H1 (cell line): Measurements from ENCODE around the gene EPB41L4A. TPM values are rescaled to one million over a fixed set of nuclear protein-coding genes. Genes with fewer than 3 reads are reported as not detected.

ENCODE experiments used
- CTCF ChIA-PET: fragments of 300-600 bp; sonication (Branson Sonifier 250); formaldehyde crosslinking; loops from one replicate; lab custom pipeline; 2021; ENCODE audit not compliant: partially characterized antibody; lab: Charles Lee
- POLR2A ChIA-PET: fragments of 300-600 bp; sonication (Branson Sonifier 250); formaldehyde crosslinking; loops from one replicate; lab custom pipeline; 2021; ENCODE audit warnings: inconsistent platforms; ENCODE audit not compliant: partially characterized antibody; lab: Charles Lee
- DNase-seq, 2 experiments: peaks; one replicate each; pipeline versions ENCODE4 v3.0.0 to v3.0.0-alpha.2; 2010 to 2022; ENCODE audit warnings: low spot score in 2 of 2, low read depth in 1 of 2, mixed read lengths in 1 of 2
- FAIRE-seq: peaks from 2 replicates; lab custom pipeline; 2011; peaks lifted over from hg19 to GRCh38; lab: Jason Lieb, UNC
- H2AFZ ChIP-seq: 2 replicates; pipeline ENCODE4 v1.8.1; 2012; ENCODE audit warnings: low read length, inconsistent platforms
- H2AK5ac ChIP-seq: 2 replicates; pipeline ENCODE4 v1.6.1; 2013; ENCODE audit warnings: low read depth, low read length
- H2BK120ac ChIP-seq: replicated peaks from 2 replicates; pipeline ENCODE3; 2013; ENCODE audit warnings: low read depth, low read length, inconsistent platforms
- H2BK12ac ChIP-seq: 2 replicates; pipeline ENCODE4 v1.6.1; 2013; ENCODE audit warnings: low read depth, low read length
- H2BK15ac ChIP-seq: 2 replicates; pipeline ENCODE4 v1.6.1; 2013; ENCODE audit warnings: low read length
- H2BK20ac ChIP-seq: 2 replicates; pipeline ENCODE4 v1.6.1; 2013; ENCODE audit warnings: low read length
- H2BK5ac ChIP-seq: 2 replicates; pipeline ENCODE4 v1.6.1; 2013; ENCODE audit warnings: low read depth, low read length
- H3K14ac ChIP-seq: 2 replicates; pipeline ENCODE4 v1.6.1; 2013; ENCODE audit warnings: inconsistent platforms; ENCODE audit not compliant: insufficient read length
- H3K18ac ChIP-seq: 2 replicates; pipeline ENCODE4 v1.6.1; 2013; ENCODE audit warnings: low read length; ENCODE audit errors: extremely low read depth
- H3K23ac ChIP-seq: 2 replicates; pipeline ENCODE4 v1.6.1; 2013; ENCODE audit warnings: inconsistent platforms; ENCODE audit not compliant: insufficient read length
- H3K23me2 ChIP-seq: 2 replicates; pipeline ENCODE4 v1.6.1; 2013; ENCODE audit warnings: low read depth, low read length
- H3K27ac ChIP-seq: 2 replicates; pipeline ENCODE4 v1.6.1; 2011; ENCODE audit warnings: low read depth, low read length, inconsistent platforms
- H3K27me3 ChIP-seq, 4 experiments: replicated peaks in 1 of 4; 1 replicate in 1 of 4; 2 replicates in 3 of 4; pipeline versions ENCODE4 v1.6.1 to v1.8.1; 2011 to 2013; ENCODE audit warnings: low read length in 3 of 4, mild to moderate bottlenecking in 3 of 4, inconsistent platforms in 2 of 4, mixed read lengths in 2 of 4, moderate library complexity in 1 of 4; ENCODE audit not compliant: control insufficient read depth in 3 of 4, insufficient read depth in 3 of 4; ENCODE audit errors: extremely low read depth in 1 of 4
- H3K36me3 ChIP-seq, 4 experiments: 2 replicates each; pipeline versions ENCODE4 v1.6.1 to v1.8.1; 2011 to 2013; ENCODE audit warnings: mild to moderate bottlenecking in 4 of 4, low read length in 3 of 4, moderate library complexity in 2 of 4, control low read depth in 1 of 4, inconsistent platforms in 1 of 4; ENCODE audit not compliant: insufficient read depth in 4 of 4, control insufficient read depth in 2 of 4
- H3K4ac ChIP-seq: replicated peaks from 2 replicates; pipeline ENCODE3; 2013; ENCODE audit warnings: low read length, low read depth, mixed read lengths, inconsistent platforms; ENCODE audit not compliant: insufficient read length
- H3K4me1 ChIP-seq, 4 experiments: replicated peaks in 1 of 4; 1 replicate in 1 of 4; 2 replicates in 3 of 4; pipeline versions ENCODE4 v1.6.1 to v1.8.1; 2011 to 2013; ENCODE audit warnings: low read length in 3 of 4, inconsistent platforms in 2 of 4, mixed read lengths in 1 of 4; ENCODE audit not compliant: insufficient read depth in 4 of 4, control insufficient read depth in 3 of 4
- H3K4me2 ChIP-seq, 2 experiments: 2 replicates each; pipeline versions ENCODE4 v1.6.1 to v1.8.1; 2011 to 2013; ENCODE audit warnings: low read depth in 2 of 2, low read length in 2 of 2, control low read depth in 1 of 2, inconsistent platforms in 1 of 2, mild to moderate bottlenecking in 1 of 2; ENCODE audit not compliant: insufficient read depth in 1 of 2
- H3K4me3 ChIP-seq, 4 experiments: fragments of 200-600, 300-600 bp in 1 of 4; sonication (generic), shearing (Covaris generic), sonication (Bioruptor Twin) in 1 of 4; 2 replicates each; pipeline versions ENCODE4 v1.5.1 to v1.8.1; 2011 to 2016; ENCODE audit warnings: low read length in 4 of 4, low read depth in 3 of 4, control low read depth in 2 of 4, inconsistent platforms in 2 of 4, mild to moderate bottlenecking in 2 of 4, mixed read lengths in 1 of 4, moderate library complexity in 1 of 4; ENCODE audit not compliant: insufficient read depth in 2 of 4; ENCODE audit errors: extremely low read depth in 1 of 4
- H3K56ac ChIP-seq: replicated peaks from 2 replicates; pipeline ENCODE3; 2013; ENCODE audit warnings: low read depth, mild to moderate bottlenecking, mixed read lengths, low read length, inconsistent platforms; ENCODE audit not compliant: insufficient read length
- H3K79me1 ChIP-seq: 2 replicates; pipeline ENCODE4 v1.6.1; 2013; ENCODE audit warnings: low read depth, low read length, control low read depth
- H3K79me2 ChIP-seq, 2 experiments: 2 replicates each; pipeline versions ENCODE4 v1.6.1 to v1.8.1; 2012 to 2013; ENCODE audit warnings: low read length in 2 of 2, mild to moderate bottlenecking in 2 of 2, inconsistent platforms in 1 of 2; ENCODE audit not compliant: insufficient read depth in 2 of 2, control insufficient read depth in 1 of 2
- H3K9ac ChIP-seq, 4 experiments: replicated peaks in 1 of 4; 1 replicate in 1 of 4; 2 replicates in 3 of 4; pipeline versions ENCODE4 v1.6.1 to v1.8.1; 2011 to 2013; ENCODE audit warnings: low read depth in 3 of 4, low read length in 3 of 4, control low read depth in 2 of 4, mild to moderate bottlenecking in 2 of 4, moderate library complexity in 2 of 4, inconsistent platforms in 1 of 4; ENCODE audit errors: extremely low read depth in 1 of 4
- H3K9me3 ChIP-seq, 2 experiments: 2 replicates each; pipeline versions ENCODE4 v1.6.1 to v1.8.1; 2012 to 2013; ENCODE audit warnings: mild to moderate bottlenecking in 2 of 2, moderate library complexity in 2 of 2, control low read depth in 1 of 2, inconsistent platforms in 1 of 2, low read depth in 1 of 2, low read length in 1 of 2, mixed read lengths in 1 of 2; ENCODE audit not compliant: insufficient read depth in 2 of 2
- H4K20me1 ChIP-seq, 2 experiments: replicated peaks in 1 of 2; 2 replicates each; pipeline versions ENCODE3 to v1.8.1; 2011 to 2013; ENCODE audit warnings: inconsistent platforms in 2 of 2, low read length in 2 of 2, mild to moderate bottlenecking in 1 of 2; ENCODE audit not compliant: insufficient read depth in 2 of 2, control insufficient read depth in 1 of 2
- H4K5ac ChIP-seq: 2 replicates; pipeline ENCODE4 v1.6.1; 2013; ENCODE audit warnings: low read length, low read depth, mixed read lengths, inconsistent platforms; ENCODE audit not compliant: insufficient read length
- H4K8ac ChIP-seq: 2 replicates; pipeline ENCODE4 v1.8.0; 2013; ENCODE audit warnings: mild to moderate bottlenecking, moderate library complexity, low read length, inconsistent platforms; ENCODE audit not compliant: insufficient read depth; ENCODE audit errors: extremely low read depth
- H4K91ac ChIP-seq: replicated peaks from 2 replicates; pipeline ENCODE3; 2013; ENCODE audit warnings: low read length, mixed read lengths, inconsistent platforms; ENCODE audit not compliant: insufficient read length
- BCL11A ChIP-seq, 2 experiments: IDR thresholded peaks; one replicate each; pipeline ENCODE4 v1.6.1; 2011; ENCODE audit warnings: low read depth in 2 of 2, low read length in 2 of 2, mild to moderate bottlenecking in 2 of 2
- BRCA1 ChIP-seq: IDR thresholded peaks from 2 replicates; pipeline ENCODE4 v1.6.1; 2012; ENCODE audit warnings: low read depth, low read length, improper control_type of control experiment
- CBX5 ChIP-seq: fragments of 300-800, 300-1000 bp; sonication (generic); IDR thresholded peaks from 2 replicates; pipeline ENCODE4 v1.7.1; 2016; ENCODE audit warnings: antibody characterized with exemption, low read length, low read depth
- EZH2 ChIP-seq: fragments of 200-600 bp; sonication (generic); IDR thresholded peaks from 2 replicates; pipeline ENCODE4 v1.7.1; 2012; ENCODE audit warnings: low read depth, mild to moderate bottlenecking, moderate library complexity, low read length, inconsistent platforms; ENCODE audit not compliant: severe bottlenecking
- KDM4A ChIP-seq: IDR thresholded peaks from one replicate; pipeline ENCODE4 v1.7.1; 2012; ENCODE audit warnings: low read depth, mild to moderate bottlenecking, moderate library complexity, low read length, inconsistent platforms; ENCODE audit not compliant: severe bottlenecking
- POLR2AphosphoS5 ChIP-seq: IDR thresholded peaks from 2 replicates; pipeline ENCODE4 v1.6.1; 2011; ENCODE audit warnings: low read depth, low read length
- SAP30 ChIP-seq: fragments of 300-600 bp; sonication (generic); IDR thresholded peaks from 2 replicates; pipeline ENCODE4 v1.7.1; 2012; ENCODE audit warnings: low read length, moderate library complexity, mild to moderate bottlenecking, inconsistent platforms; ENCODE audit not compliant: insufficient read depth, insufficient replicate concordance
- SP1 ChIP-seq: IDR thresholded peaks from 2 replicates; pipeline ENCODE4 v1.6.1; 2011; ENCODE audit warnings: low read depth, low read length
- SP4 ChIP-seq: IDR thresholded peaks from 2 replicates; pipeline ENCODE4 v1.6.1; 2012; ENCODE audit warnings: low read length, inconsistent platforms
- TAF7 ChIP-seq: optimal IDR thresholded peaks from 2 replicates; pipeline ENCODE3; 2011; ENCODE audit warnings: low read depth, mild to moderate bottlenecking, inconsistent platforms, low read length, moderate library complexity, borderline replicate concordance
- TBP ChIP-seq: IDR thresholded peaks from 2 replicates; pipeline ENCODE4 v1.6.1; 2011; ENCODE audit warnings: low read depth, low read length, improper control_type of control experiment
- WGBS, 2 experiments: shearing (Covaris generic) in 1 of 2; methylation state at CpG; one replicate each; pipeline versions ENCODE4 v1.1.6 to v1.1.7; 2013 to 2015; ENCODE audit warnings: low lambda C conversion rate in 2 of 2, mixed read lengths in 2 of 2, inconsistent platforms in 1 of 2, low coverage in 1 of 2, missing lambda C conversion rate in 1 of 2; ENCODE audit not compliant: insufficient replicate concordance in 2 of 2, insufficient coverage in 1 of 2, insufficient read length in 1 of 2; ENCODE audit errors: extremely low coverage in 1 of 2, missing lambda C conversion rate in 1 of 2; 5-methylcytosine and 5-hydroxymethylcytosine counted together
- polyA plus RNA-seq, 7 experiments: library from polyadenylated mRNA; depleted of rRNA in 3 of 7; stranded (reverse) in 5 of 7; unstranded in 2 of 7; fragments of >200 nt in 5 of 7; fragments of 200-250 nt in 2 of 7; gene quantifications; 1 replicate in 5 of 7; 2 replicates in 1 of 7; 4 replicates in 1 of 7; pipeline versions ENCODE4 v1.2.1 to v1.2.3, GENCODE V29; 2011 to 2013; ENCODE audit warnings: missing spikeins in 2 of 7, mixed read lengths in 2 of 7
- total RNA-seq: library from RNA; stranded (reverse); fragmentation: NEBNext Ultra II Directional; extraction: Animal tissue kit (Norgen Biotek cat#: 25700); gene quantifications from 2 replicates; pipeline ENCODE4 v1.2.1, GENCODE V29; 2021
- TF ChIP-seq, protein P1 (sequence below): IDR thresholded peaks from 2 replicates; pipeline ENCODE4 v1.6.1; 2011; ENCODE audit warnings: low read depth, mild to moderate bottlenecking, low read length; ENCODE audit not compliant: insufficient read depth

Gene EPB41L4A
- total and polyA plus RNA-seq, 2 of the 8 experiments (the other 6 are each of a cell fraction or from before 2014, with no cell fraction given) = 1.6 to 4.6 TPM

GRCh38 chr5:112374356-112374755 is 44.7 kb downstream of the EPB41L4A start:
- no peak overlapping the region for H2BK5ac ChIP-seq
- no peak for FAIRE-seq
- H4K5ac ChIP-seq = no peak overlapping the region
- H3K14ac ChIP-seq = no peak overlapping the region
- no peak overlapping the region for H3K4me2 ChIP-seq
- no peaks in the 10 kb centered on the region for H3K4me1 ChIP-seq
- no peaks in the 10 kb centered on the region for H3K23me2 ChIP-seq
- no peak overlapping the region for H3K27ac ChIP-seq
- no peaks in the 10 kb centered on the region for H3K27me3 ChIP-seq
- no peaks in the 10 kb centered on the region for H3K9me3 ChIP-seq
- H4K20me1 ChIP-seq = peaks cover 0 to 1% of the 10 kb centered on the region in 2 experiments
- H3K79me1 ChIP-seq = no peaks in the 10 kb centered on the region
- H3K18ac ChIP-seq = no peak overlapping the region
- H2BK20ac ChIP-seq = no peak overlapping the region
- no peak overlapping the region for H4K8ac ChIP-seq
- H3K4ac ChIP-seq = no peak overlapping the region
- ChIA-PET CTCF (interaction anchor here (1.7 to 3.5 kb wide), 3 partner anchors 9 to 163 kb away, joined by 5 to 14 read pairs (median 11); no protein-coding TSS in a partner anchor), POLR2A (no interaction called here)
- DNase-seq = no peak
- no peaks in the 10 kb centered on the region for H3K79me2 ChIP-seq
- H2BK120ac ChIP-seq = no peak overlapping the region
- no peak overlapping the region for H3K4me3 ChIP-seq
- no peak overlapping the region for H3K23ac ChIP-seq
- H4K91ac ChIP-seq = no peak overlapping the region
- WGBS, 2 experiments = 87% methylated on average over 5 of the region's 5 CpGs; no CpG with 5 or more reads in 1 of the 2 experiments
- no peak overlapping the region for H2AK5ac ChIP-seq
- no peak overlapping the region for H2AFZ ChIP-seq
- TF ChIP-seq SAP30 = no peak
- no peak for TF ChIP-seq CBX5
- TF ChIP-seq POLR2AphosphoS5 = no peak
- TF ChIP-seq SP1 = no peak
- TF ChIP-seq SP4 = no peak
- TF ChIP-seq TBP = no peak
- TF ChIP-seq TAF7 = no peak
- TF ChIP-seq BCL11A (IDR thresholded peaks at IDR 0.05; ENCODE audit: low read depth in 2 of 2, low read length in 2 of 2) = no peak
- no peak for TF ChIP-seq BRCA1
- no peak for TF ChIP-seq EZH2
- TF ChIP-seq, protein P1, sequence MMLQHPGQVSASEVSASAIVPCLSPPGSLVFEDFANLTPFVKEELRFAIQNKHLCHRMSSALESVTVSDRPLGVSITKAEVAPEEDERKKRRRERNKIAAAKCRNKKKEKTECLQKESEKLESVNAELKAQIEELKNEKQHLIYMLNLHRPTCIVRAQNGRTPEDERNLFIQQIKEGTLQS = no peak
- no peak for TF ChIP-seq KDM4A
- no peak overlapping the region for H2BK15ac ChIP-seq
- H3K36me3 ChIP-seq = no peaks in the 10 kb centered on the region
- H3K9ac ChIP-seq = no peak overlapping the region
- H3K56ac ChIP-seq = no peak overlapping the region
- no peak overlapping the region for H2BK12ac ChIP-seq
